Measurements from ENCODE around the gene CAPN1. TPM values are rescaled to one million over a fixed set of nuclear protein-coding genes. Genes with fewer than 3 reads are reported as not detected.

Gene CAPN1
- total RNA-seq, 1 donor from 2014 or later: 225 TPM

GRCh38 chr11:65187971-65188461, 6.3 kb downstream of the CAPN1 start:
- DNase-seq (ENCODE audit: extremely low spot score, unreplicated experiment): no peak
- Mint-ChIP-seq H3K27ac (no peak overlapping the region), H3K27me3 (no peaks in the 10 kb centered on the region), H3K4me1 (ENCODE audit: unreplicated experiment) (peaks cover 7% of the 10 kb centered on the region), H3K4me3 (no peak overlapping the region), H3K36me3 (peaks cover 30% of the 10 kb centered on the region), H3K9me3 (no peaks in the 10 kb centered on the region)
- TF ChIP-seq CTCF (conservative IDR thresholded peaks at IDR 0.05): no peak

GRCh38 chr11:65188486-65188885, 6.8 kb downstream of the CAPN1 start:
- no peak overlapping the region for H3K27ac Mint-ChIP-seq
- no peak for DNase-seq (ENCODE audit: extremely low spot score, unreplicated experiment)
- peaks cover 4% of the 10 kb centered on the region for H3K4me1 Mint-ChIP-seq (ENCODE audit: unreplicated experiment)
- H3K27me3 Mint-ChIP-seq: no peaks in the 10 kb centered on the region
- H3K36me3 Mint-ChIP-seq: peaks cover 30% of the 10 kb centered on the region
- no peaks in the 10 kb centered on the region for H3K9me3 Mint-ChIP-seq
- H3K4me3 Mint-ChIP-seq: no peak overlapping the region
- no peak for TF ChIP-seq CTCF (conservative IDR thresholded peaks at IDR 0.05)

GRCh38 chr11:65189191-65189590, 7.5 kb downstream of the CAPN1 start:
- peaks cover 30% of the 10 kb centered on the region for H3K36me3 Mint-ChIP-seq
- no peak for DNase-seq (ENCODE audit: extremely low spot score, unreplicated experiment)

GRCh38 chr11:65194564-65194963, 12.8 kb downstream of the CAPN1 start:
- Mint-ChIP-seq H3K27me3 (no peaks in the 10 kb centered on the region), H3K36me3 (peaks cover 30% of the 10 kb centered on the region), H3K27ac (no peak overlapping the region), H3K4me1 (ENCODE audit: unreplicated experiment) (peaks cover 4% of the 10 kb centered on the region), H3K9me3 (peaks cover 3% of the 10 kb centered on the region), H3K4me3 (no peak overlapping the region)
- no peak for TF ChIP-seq CTCF (conservative IDR thresholded peaks at IDR 0.05)
- DNase-seq (ENCODE audit: extremely low spot score, unreplicated experiment): no peak

More at GRCh38 chr11:65189191-65189590, 7.5 kb downstream of the CAPN1 start:
- H3K4me3 Mint-ChIP-seq: no peak overlapping the region
- peak overlapping the region; percentile 50 for H3K27ac Mint-ChIP-seq
- H3K9me3 Mint-ChIP-seq: no peaks in the 10 kb centered on the region
- no peaks in the 10 kb centered on the region for H3K27me3 Mint-ChIP-seq
- TF ChIP-seq CTCF (conservative IDR thresholded peaks at IDR 0.05): no peak
- no peaks in the 10 kb centered on the region for H3K4me1 Mint-ChIP-seq (ENCODE audit: unreplicated experiment)

- Mint-ChIP-seq H3K27me3 (no peaks in the 10 kb centered on the region), H3K27ac (no peak overlapping the region)
Observed at GRCh38 chr11:65204143-65204542, 22.4 kb downstream of the CAPN1 start.

More at GRCh38 chr11:65204143-65204542, 22.4 kb downstream of the CAPN1 start:
- TF ChIP-seq CTCF (conservative IDR thresholded peaks at IDR 0.05): no peak
- DNase-seq (ENCODE audit: extremely low spot score, unreplicated experiment): peak; percentile 50
- Mint-ChIP-seq H3K36me3 (peaks cover 16% of the 10 kb centered on the region), H3K9me3 (no peaks in the 10 kb centered on the region), H3K4me3 (no peak overlapping the region), H3K4me1 (ENCODE audit: unreplicated experiment) (peaks cover 6% of the 10 kb centered on the region)
